Panc1 (cell line): ENCODE data around the gene HINT3. TPM values are rescaled to one million over a fixed set of nuclear protein-coding genes. Genes with fewer than 3 reads are reported as not detected.
"Not testable (repeated sequence)": the region's sequence is repeated elsewhere in the genome, so short reads cannot be mapped to it uniquely, and the experiment has no call there.

ENCODE experiments used
- ATAC-seq: fragments of 200-7000 bp; cut with Tn5 transposase; 2 replicates; pipeline ENCODE4 v1.9.1; 2020; ENCODE audit warnings: mild to moderate bottlenecking, moderate library complexity
- BruUV-seq: library from RNA; stranded (reverse); fragments of 400-500 nt; replicated peaks from 2 replicates; lab custom pipeline; 2021; lab: Mats Ljungman, UMichigan
- CTCF ChIA-PET: fragments of 300-600 bp; sonication (Branson Sonifier 250); formaldehyde crosslinking; loops from one replicate; lab custom pipeline; 2022; ENCODE audit warnings: antibody characterized with exemption; lab: Charles Lee
- POLR2A ChIA-PET: fragments of 300-600 bp; sonication (Branson Sonifier 250); formaldehyde crosslinking; loops from one replicate; lab custom pipeline; 2022; ENCODE audit warnings: antibody characterized with exemption; lab: Charles Lee
- DNase-seq: peaks from one replicate; pipeline ENCODE4 v3.0.0-alpha.2; 2010; ENCODE audit warnings: low read depth, low spot score
- H3K27ac ChIP-seq: 2 replicates; pipeline ENCODE4 v1.5.1; 2011; ENCODE audit warnings: mild to moderate bottlenecking, low read length, inconsistent platforms
- H3K27me3 ChIP-seq: fragments of 200-500 bp; sonication (Bioruptor generic); 2 replicates; pipeline ENCODE4 v1.6.0; 2014; ENCODE audit warnings: low read length, inconsistent platforms; ENCODE audit not compliant: control insufficient read depth, insufficient read depth
- H3K36me3 ChIP-seq: fragments of 200-500 bp; sonication (Bioruptor generic); 2 replicates; pipeline ENCODE4 v1.5.1; 2014; ENCODE audit warnings: inconsistent platforms, mild to moderate bottlenecking, low read length, moderate library complexity; ENCODE audit not compliant: control insufficient read depth, insufficient read depth
- H3K4me1 ChIP-seq: 2 replicates; pipeline ENCODE4 v1.5.1; 2011; ENCODE audit warnings: inconsistent platforms, mild to moderate bottlenecking, low read length, moderate library complexity; ENCODE audit not compliant: control insufficient read depth, insufficient read depth
- H3K4me3 ChIP-seq, 2 experiments: 2 replicates each; pipeline ENCODE4 v1.5.1; 2011 to 2012; ENCODE audit warnings: low read depth in 2 of 2, low read length in 2 of 2, mild to moderate bottlenecking in 2 of 2, inconsistent platforms in 1 of 2, moderate library complexity in 1 of 2
- H3K9me3 ChIP-seq: fragments of 200-500 bp; sonication (Bioruptor generic); 2 replicates; pipeline ENCODE4 v1.5.1; 2014; ENCODE audit warnings: low read depth, mild to moderate bottlenecking, inconsistent platforms, low read length, moderate library complexity; ENCODE audit not compliant: control insufficient read depth, insufficient read depth
- POLR2AphosphoS5 ChIP-seq: IDR thresholded peaks from 2 replicates; pipeline ENCODE4 v1.6.1; 2012; ENCODE audit warnings: mild to moderate bottlenecking, low read depth, low read length, moderate library complexity
- SIN3A ChIP-seq: IDR thresholded peaks from 2 replicates; pipeline ENCODE4 v1.6.1; 2012; ENCODE audit warnings: low read depth, mild to moderate bottlenecking, low read length, moderate library complexity, borderline replicate concordance; ENCODE audit not compliant: insufficient read depth
- TCF7L2 ChIP-seq: IDR thresholded peaks from 2 replicates; pipeline ENCODE4 v1.6.1; 2011; ENCODE audit warnings: mild to moderate bottlenecking, low read depth, low read length, inconsistent platforms
- in situ Hi-C: cut with HindIII; loops from 2 replicates; pipeline ENCODE4 v1.10.0; 2016; ENCODE audit warnings: low sequenced_read_pairs, low pct_unique_long_range_greater_than_20kb
- intact Hi-C: fragments of 100-400 bp; cut with micrococcal nuclease; formaldehyde crosslinking; loops from one replicate; pipeline ENCODE4 v1.10.0; 2022; ENCODE audit not compliant: unreplicated experiment
- total RNA-seq: library from RNA; stranded (reverse); gene quantifications from one replicate; pipeline ENCODE4 v1.2.1, GENCODE V29; 2021; ENCODE audit not compliant: unreplicated experiment
- TF ChIP-seq, protein P1 (sequence below): fragments of 450-650 bp; IDR thresholded peaks from 2 replicates; pipeline ENCODE4 v1.5.1; 2017; ENCODE audit warnings: mild to moderate bottlenecking
- TF ChIP-seq, protein P2 (sequence below), 2 experiments: IDR thresholded peaks; 2 replicates each; pipeline ENCODE4 v1.6.1; 2011 to 2012; ENCODE audit warnings: low read depth in 2 of 2, control low read depth in 1 of 2, low read length in 1 of 2, mild to moderate bottlenecking in 1 of 2, moderate library complexity in 1 of 2; ENCODE audit not compliant: insufficient read depth in 1 of 2

HINT3 gene
- total RNA-seq, 1 experiment from 2014 or later, result 11.5 TPM

DNA sequence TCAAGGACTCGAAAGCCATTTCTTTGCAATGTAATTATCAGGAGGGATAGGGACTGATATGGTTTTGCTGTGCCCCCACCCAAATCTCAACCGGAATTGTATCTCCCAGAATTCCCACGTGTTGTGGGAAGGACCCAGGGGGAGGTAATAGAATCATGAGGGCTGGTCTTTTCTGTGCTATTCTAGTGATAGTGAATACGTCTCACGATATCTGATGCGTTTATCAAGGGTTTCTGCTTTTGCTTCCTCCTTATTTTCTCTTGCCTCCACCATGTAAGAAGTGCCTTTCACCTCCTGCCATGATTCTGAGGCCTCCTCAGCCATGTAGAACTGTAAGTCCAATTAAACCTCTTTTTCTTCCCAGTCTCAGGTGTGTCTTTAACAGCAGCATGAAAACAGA lies 5.9 kb upstream of the HINT3 start:
- intact Hi-C loops, H3K4me1 ChIP-seq, BruUV-seq, in situ Hi-C loops, H3K27me3 ChIP-seq, ATAC-seq, CTCF ChIA-PET, H3K9me3 ChIP-seq, DNase-seq, H3K27ac ChIP-seq, H3K4me3 ChIP-seq, POLR2A ChIA-PET, H3K36me3 ChIP-seq: not testable (repeated sequence)

DNA sequence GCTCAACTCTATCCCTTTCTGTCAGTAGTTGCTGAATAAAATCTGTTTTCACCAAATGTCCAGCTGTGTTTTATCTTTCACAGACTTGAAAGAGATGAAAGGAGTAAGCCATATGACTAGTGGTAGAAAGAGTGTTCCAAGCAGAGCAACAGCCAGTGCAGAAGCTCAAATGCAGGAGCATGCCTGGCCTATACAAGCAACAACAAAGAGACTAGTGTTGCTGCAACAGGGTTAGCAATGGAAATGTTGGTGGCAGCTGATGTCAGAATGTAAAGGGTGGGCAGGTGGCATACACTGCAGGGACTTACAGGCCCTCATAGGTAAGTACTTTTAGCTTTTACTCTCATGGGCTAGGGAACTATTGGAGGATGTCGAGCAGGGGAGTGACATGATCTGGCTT lies 5.2 kb upstream of the HINT3 start:
- Histone ChIP-seq H3K27me3 (0 out of 2 replicates have a peak, but pooled peaks cover 2% of the 10 kb centered on the region), H3K27ac (no peak overlapping the region), H3K36me3 (no peaks in the 10 kb centered on the region), H3K4me1 (peaks cover 10% of the 10 kb centered on the region), H3K9me3 (no peaks in the 10 kb centered on the region), H3K4me3 (no peak overlapping the region)
- CTCF ChIA-PET, result interaction anchor here (1.0 kb wide), 1 partner anchor 63 kb away, joined by 3 read pairs; no protein-coding TSS in a partner anchor
- no peak for DNase-seq
- in situ Hi-C loops, result no loop called here
- TF ChIP-seq, protein P1, sequence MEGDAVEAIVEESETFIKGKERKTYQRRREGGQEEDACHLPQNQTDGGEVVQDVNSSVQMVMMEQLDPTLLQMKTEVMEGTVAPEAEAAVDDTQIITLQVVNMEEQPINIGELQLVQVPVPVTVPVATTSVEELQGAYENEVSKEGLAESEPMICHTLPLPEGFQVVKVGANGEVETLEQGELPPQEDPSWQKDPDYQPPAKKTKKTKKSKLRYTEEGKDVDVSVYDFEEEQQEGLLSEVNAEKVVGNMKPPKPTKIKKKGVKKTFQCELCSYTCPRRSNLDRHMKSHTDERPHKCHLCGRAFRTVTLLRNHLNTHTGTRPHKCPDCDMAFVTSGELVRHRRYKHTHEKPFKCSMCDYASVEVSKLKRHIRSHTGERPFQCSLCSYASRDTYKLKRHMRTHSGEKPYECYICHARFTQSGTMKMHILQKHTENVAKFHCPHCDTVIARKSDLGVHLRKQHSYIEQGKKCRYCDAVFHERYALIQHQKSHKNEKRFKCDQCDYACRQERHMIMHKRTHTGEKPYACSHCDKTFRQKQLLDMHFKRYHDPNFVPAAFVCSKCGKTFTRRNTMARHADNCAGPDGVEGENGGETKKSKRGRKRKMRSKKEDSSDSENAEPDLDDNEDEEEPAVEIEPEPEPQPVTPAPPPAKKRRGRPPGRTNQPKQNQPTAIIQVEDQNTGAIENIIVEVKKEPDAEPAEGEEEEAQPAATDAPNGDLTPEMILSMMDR, result no peak
- no peak for TF ChIP-seq POLR2AphosphoS5
- no peak for TF ChIP-seq TCF7L2
- TF ChIP-seq, protein P2, sequence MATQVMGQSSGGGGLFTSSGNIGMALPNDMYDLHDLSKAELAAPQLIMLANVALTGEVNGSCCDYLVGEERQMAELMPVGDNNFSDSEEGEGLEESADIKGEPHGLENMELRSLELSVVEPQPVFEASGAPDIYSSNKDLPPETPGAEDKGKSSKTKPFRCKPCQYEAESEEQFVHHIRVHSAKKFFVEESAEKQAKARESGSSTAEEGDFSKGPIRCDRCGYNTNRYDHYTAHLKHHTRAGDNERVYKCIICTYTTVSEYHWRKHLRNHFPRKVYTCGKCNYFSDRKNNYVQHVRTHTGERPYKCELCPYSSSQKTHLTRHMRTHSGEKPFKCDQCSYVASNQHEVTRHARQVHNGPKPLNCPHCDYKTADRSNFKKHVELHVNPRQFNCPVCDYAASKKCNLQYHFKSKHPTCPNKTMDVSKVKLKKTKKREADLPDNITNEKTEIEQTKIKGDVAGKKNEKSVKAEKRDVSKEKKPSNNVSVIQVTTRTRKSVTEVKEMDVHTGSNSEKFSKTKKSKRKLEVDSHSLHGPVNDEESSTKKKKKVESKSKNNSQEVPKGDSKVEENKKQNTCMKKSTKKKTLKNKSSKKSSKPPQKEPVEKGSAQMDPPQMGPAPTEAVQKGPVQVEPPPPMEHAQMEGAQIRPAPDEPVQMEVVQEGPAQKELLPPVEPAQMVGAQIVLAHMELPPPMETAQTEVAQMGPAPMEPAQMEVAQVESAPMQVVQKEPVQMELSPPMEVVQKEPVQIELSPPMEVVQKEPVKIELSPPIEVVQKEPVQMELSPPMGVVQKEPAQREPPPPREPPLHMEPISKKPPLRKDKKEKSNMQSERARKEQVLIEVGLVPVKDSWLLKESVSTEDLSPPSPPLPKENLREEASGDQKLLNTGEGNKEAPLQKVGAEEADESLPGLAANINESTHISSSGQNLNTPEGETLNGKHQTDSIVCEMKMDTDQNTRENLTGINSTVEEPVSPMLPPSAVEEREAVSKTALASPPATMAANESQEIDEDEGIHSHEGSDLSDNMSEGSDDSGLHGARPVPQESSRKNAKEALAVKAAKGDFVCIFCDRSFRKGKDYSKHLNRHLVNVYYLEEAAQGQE (IDR thresholded peaks at IDR 0.05; ENCODE audit: insufficient read depth in 1 of 2, low read depth in 2 of 2, low read length in 1 of 2), result no peak
- TF ChIP-seq SIN3A, result no peak
- intact Hi-C loops, result no loop called here
- BruUV-seq, result no TSS peak
- ATAC-seq, result no peak
- POLR2A ChIA-PET, result no interaction called here

DNA sequence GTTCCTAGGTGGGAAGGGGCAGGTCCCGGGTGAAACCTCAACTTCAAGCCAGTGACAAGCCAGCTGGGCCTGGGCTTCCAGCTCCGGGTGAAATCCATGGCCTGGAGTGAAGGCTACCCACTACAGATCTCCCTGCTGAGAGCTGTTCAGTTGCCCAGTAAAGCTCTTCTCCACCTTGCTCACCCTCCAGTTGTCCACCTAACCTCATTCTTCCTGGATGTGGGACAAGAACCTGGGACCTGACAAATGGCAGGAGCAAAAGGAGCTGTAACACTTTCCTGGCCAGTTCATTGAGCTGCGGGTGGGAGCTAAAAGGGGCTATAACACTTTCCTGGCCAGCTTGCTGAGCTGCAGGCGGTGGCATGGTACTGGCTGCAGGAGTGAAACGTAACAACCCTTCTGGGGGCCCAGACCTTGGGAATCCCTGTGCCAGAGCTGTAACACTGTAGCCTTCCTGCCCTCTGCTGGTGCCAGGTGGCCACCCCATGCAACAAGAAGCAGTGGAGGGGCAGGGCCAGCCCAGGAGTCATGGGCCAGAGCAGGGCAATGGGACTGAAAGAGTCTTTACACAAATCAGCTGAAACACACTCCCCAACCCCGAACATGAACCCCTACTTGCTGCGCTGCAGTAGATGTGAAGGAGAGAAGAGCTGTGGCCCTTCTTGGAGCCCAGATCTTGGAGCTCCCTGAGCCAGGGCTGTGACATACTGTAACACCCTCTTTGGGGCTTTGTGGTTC lies 3.6 kb upstream of the HINT3 start:
- ChIA-PET CTCF (interaction anchor here (0.7 to 2.9 kb wide), 4 partner anchors 161 to 623 kb away, joined by 3 to 12 read pairs (median 6); partner anchors contain the start of gene NCOA7), POLR2A (no interaction called here)
- no peaks in the 10 kb centered on the region for H3K27me3 ChIP-seq
- H3K4me3 ChIP-seq, result no peak overlapping the region
- H3K27ac ChIP-seq, result no peak overlapping the region
- no peak for DNase-seq
- H3K4me1 ChIP-seq, result peaks cover 17% of the 10 kb centered on the region
- peak; percentile 59 for ATAC-seq
- no peaks in the 10 kb centered on the region for H3K36me3 ChIP-seq
- intact Hi-C loops (loop anchor here (2.0 kb wide), 1 partner anchor 94 kb away; no protein-coding TSS in a partner anchor), in situ Hi-C loops (no loop called here)
- no peak for TF ChIP-seq POLR2AphosphoS5
- no peak for TF ChIP-seq TCF7L2
- TF ChIP-seq, protein P2 (IDR thresholded peaks at IDR 0.05; ENCODE audit: insufficient read depth in 1 of 2, low read depth in 2 of 2, low read length in 1 of 2), result no peak
- TF ChIP-seq, protein P1, result peak; percentile 67
- TF ChIP-seq SIN3A, result no peak
- no TSS peak for BruUV-seq
- H3K9me3 ChIP-seq, result no peaks in the 10 kb centered on the region
